Epithelial cell of proximal tubule (primary cell): Measurements from ENCODE around the gene UPB1. TPM values are rescaled to one million over a fixed set of nuclear protein-coding genes. Genes with fewer than 3 reads are reported as not detected.
A peak's percentile ranks its signal among the peaks of the same experiment; 100 is the strongest.

Experiments used
- DNase-seq: peaks from one replicate; pipeline ENCODE4 v3.0.0-alpha.2; 2011; ENCODE audit warnings: low read depth
- H3K4me3 ChIP-seq: 2 replicates; pipeline ENCODE4 v1.5.1; 2011; ENCODE audit warnings: low read depth, mild to moderate bottlenecking, low read length
- CTCF ChIP-seq: conservative IDR thresholded peaks from 2 replicates; pipeline ENCODE4 v1.5.1; 2012; ENCODE audit warnings: low read depth, mild to moderate bottlenecking, low read length
- total RNA-seq: library from RNA; depleted of rRNA; stranded (reverse); fragments of >200 nt; gene quantifications from 2 replicates; pipeline ENCODE4 v1.2.3, GENCODE V29; 2015

The UPB1 gene
- total RNA-seq, 1 donor from 2014 or later, result not detected

GRCh38 chr22:24465566-24465965 is 29.6 kb upstream of the UPB1 start:
- H3K4me3 ChIP-seq, result no peak overlapping the region
- DNase-seq, result no peak
- TF ChIP-seq CTCF, result no peak

- DNase-seq, result no peak
- TF ChIP-seq CTCF, result no peak
- H3K4me3 ChIP-seq, result no peak overlapping the region
These were observed 29.2 kb upstream of the UPB1 start for GRCh38 chr22:24465975-24466374.

DNA sequence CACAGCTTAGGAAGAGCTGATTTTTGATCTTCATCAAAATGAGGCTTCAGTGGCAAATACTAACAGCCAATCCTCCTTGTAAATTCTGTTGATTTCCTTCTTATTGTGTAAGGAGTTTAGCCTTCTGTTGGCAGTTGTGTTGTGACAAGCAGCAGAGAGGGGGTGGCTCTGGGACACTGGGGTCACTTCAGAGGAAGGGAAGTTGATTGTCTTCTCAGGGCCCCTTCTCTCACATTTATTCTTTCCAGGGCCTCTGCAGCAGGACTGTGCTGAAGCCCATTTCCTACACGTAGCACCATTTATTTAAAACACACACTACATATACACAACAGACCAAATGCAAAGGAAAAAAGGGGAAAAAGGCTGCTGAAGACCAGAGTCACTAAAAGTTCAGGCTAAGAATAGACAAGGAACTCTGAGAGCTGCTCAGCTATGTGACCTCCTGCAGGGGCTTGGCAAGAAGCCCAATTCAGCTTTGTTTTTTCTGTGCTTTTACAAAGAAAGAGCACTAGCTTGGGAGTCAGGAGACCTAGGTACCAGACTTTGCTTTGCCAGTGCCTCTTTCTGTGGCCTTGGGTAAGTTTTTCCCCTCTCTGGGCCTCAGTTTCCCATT is 28.3 kb upstream of the UPB1 start:
- H3K4me3 ChIP-seq, result no peak overlapping the region
- no peak for TF ChIP-seq CTCF
- no peak for DNase-seq

DNA sequence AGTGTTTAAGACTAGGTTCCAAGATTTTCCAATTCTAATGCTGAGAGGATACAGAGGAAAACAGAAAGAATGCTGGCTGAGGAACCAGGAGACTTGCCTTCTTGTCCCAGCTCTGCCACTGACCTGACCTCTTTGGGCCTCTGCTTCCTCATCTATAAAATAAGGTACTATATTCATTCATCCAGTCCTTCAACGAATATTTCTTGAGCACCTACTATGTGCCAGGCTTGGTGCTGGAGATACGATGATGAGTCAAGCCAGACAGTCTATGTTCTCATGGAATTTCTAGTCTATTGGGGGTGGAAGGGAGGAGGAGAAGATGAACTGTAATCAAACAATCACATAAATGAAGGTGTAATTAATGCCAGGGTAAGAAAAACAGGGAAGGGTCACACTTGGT is 27.8 kb upstream of the UPB1 start:
- no peak for TF ChIP-seq CTCF
- no peak overlapping the region for H3K4me3 ChIP-seq
- DNase-seq, result no peak

- no peak for DNase-seq
- TF ChIP-seq CTCF, result no peak
- H3K4me3 ChIP-seq, result no peak overlapping the region
These were observed 23.6 kb upstream of the UPB1 start for GRCh38 chr22:24471570-24471969.

DNA sequence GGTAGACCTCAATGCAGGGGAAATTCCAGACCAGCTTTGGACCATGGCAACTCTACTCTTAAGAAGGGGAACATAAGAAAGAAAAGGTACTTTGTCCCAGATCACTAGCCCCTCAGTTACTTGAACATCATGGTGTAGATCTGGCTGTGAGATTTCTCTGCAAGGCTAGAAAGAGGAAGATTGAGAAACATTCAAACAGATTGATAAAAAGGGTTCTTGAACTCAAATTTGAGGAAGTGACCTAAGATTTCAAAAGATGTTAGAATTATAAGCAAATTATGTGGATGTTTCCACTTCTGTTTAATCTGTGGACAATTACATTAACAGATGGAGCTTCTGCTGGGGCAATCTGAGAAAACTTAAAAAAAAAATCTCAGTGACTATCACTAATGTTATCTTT is 21.8 kb upstream of the UPB1 start:
- H3K4me3 ChIP-seq, result no peak overlapping the region
- DNase-seq, result no peak
- TF ChIP-seq CTCF, result no peak

- peak; percentile 82 for DNase-seq
- no peak for TF ChIP-seq CTCF
These were observed 20.9 kb upstream of the UPB1 start for GRCh38 chr22:24474221-24474620.

More at GRCh38 chr22:24474221-24474620, 20.9 kb upstream of the UPB1 start:
- H3K4me3 ChIP-seq, result no peak overlapping the region
